Urinary bladder (tissue), 4 donors: Measurements from ENCODE around the gene SOX13. TPM values are rescaled to one million over a fixed set of nuclear protein-coding genes. Genes with fewer than 3 reads are reported as not detected.
"Not testable (repeated sequence)": the region's sequence is repeated elsewhere in the genome, so short reads cannot be mapped to it uniquely, and the experiment has no call there.

Source experiments
- DNase-seq: peaks from one replicate; pipeline ENCODE4 v3.0.0-alpha.2; 2015; ENCODE audit errors: extremely low spot score
- H3K27ac ChIP-seq: one replicate; pipeline ENCODE4 v1.5.1; 2013; ENCODE audit warnings: low read depth, mild to moderate bottlenecking, moderate library complexity
- H3K36me3 ChIP-seq: one replicate; pipeline ENCODE4 v1.6.1; 2013; ENCODE audit warnings: mild to moderate bottlenecking, moderate library complexity; ENCODE audit not compliant: insufficient read depth
- H3K4me1 ChIP-seq: one replicate; pipeline ENCODE4 v1.6.1; 2013; ENCODE audit warnings: mild to moderate bottlenecking, moderate library complexity; ENCODE audit not compliant: insufficient read depth
- H3K4me3 ChIP-seq: one replicate; pipeline ENCODE4 v1.5.1; 2013; ENCODE audit warnings: low read depth, low read length
- WGBS: extraction: QIAGEN DNeasy Blood & Tissue Kit; methylation state at CpG from one replicate; pipeline ENCODE4 v1.1.7; 2013; 5-methylcytosine and 5-hydroxymethylcytosine counted together
- polyA plus RNA-seq: library from polyadenylated mRNA; stranded (reverse); fragments of 200-250 nt; gene quantifications from one replicate; pipeline ENCODE4 v1.2.3, GENCODE V29; 2013
- total RNA-seq: library from RNA; depleted of rRNA; stranded (reverse); fragments of >200 nt; gene quantifications from one replicate; pipeline ENCODE4 v1.2.3, GENCODE V29; 2014
- donor health status: healthy with polysubstance abuse.
- donor health status: healthy.

The SOX13 gene
- total and polyA plus RNA-seq, 2 donors = 12.8 to 41.9 TPM

DNA sequence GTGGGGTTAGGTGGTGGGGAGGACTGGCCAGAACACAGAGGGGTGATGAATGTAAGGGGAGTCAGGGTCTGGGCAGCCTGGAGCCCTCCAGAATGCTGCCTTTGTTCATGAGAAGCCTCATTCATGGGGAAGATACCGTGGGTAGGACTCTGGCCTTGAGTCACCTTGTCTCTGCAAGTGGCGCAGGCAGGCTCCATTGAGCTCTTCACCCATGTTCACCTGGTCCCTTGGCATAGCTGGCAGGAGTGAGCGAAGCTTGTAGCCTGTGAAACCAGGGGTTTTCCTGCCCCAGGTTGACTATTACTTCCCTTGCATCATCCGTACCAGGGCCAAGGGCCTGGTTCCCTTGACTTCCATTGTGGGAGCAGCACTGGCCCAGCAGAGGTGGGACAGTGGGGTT is 25.8 kb downstream of the SOX13 start:
- H3K36me3 ChIP-seq = no peaks in the 10 kb centered on the region
- H3K4me3 ChIP-seq = no peak overlapping the region
- no peak for DNase-seq
- 97% methylated on average over 4 of the region's 4 CpGs for WGBS
- H3K27ac ChIP-seq = no peak overlapping the region
- H3K4me1 ChIP-seq = peaks cover 11% of the 10 kb centered on the region

GRCh38 chr1:204099754-204100153 is 26.8 kb downstream of the SOX13 start:
- not testable (repeated sequence) for H3K36me3 ChIP-seq, DNase-seq, H3K4me3 ChIP-seq, H3K27ac ChIP-seq
- peaks cover 10% of the 10 kb centered on the region for H3K4me1 ChIP-seq
- WGBS = 84% methylated on average over 2 of the region's 2 CpGs

DNA sequence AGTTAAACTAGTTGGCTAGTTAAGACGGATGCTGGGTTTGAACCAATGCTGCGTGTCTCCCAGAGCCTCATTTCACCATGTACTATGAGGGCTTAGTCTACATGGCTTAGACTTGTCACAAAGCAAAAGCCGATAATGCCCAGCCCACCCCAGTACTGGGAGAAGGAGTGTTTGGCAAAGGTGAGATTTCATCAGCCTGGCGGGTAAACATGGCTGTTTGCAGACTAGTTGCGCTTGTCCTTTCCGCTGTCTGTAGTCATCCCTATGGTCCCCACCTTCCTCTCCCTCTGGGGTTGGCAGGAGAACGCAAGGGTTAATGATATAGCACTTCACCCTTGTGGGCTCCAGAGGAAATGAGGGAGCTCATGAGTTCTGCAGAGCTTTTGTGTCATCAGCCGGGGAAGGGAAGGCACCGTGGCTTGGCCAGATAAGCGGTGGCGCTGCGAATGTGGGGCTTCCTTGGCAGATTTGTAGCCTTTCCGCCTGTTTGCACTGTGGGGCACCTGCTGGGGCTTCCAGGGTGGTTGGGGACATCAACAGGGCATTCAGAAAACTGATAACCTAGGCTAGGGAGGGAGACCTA is 29.2 kb downstream of the SOX13 start:
- no peak for DNase-seq
- Histone ChIP-seq H3K4me3 (no peak overlapping the region), H3K27ac (no peak overlapping the region), H3K36me3 (no peaks in the 10 kb centered on the region), H3K4me1 (peaks cover 10% of the 10 kb centered on the region)
- 54% methylated on average over 13 of the region's 13 CpGs for WGBS

- no peak overlapping the region for H3K4me3 ChIP-seq
- 38% methylated on average over 3 of the region's 3 CpGs for WGBS
- H3K27ac ChIP-seq = no peak overlapping the region
- no peaks in the 10 kb centered on the region for H3K36me3 ChIP-seq
- DNase-seq = no peak
- H3K4me1 ChIP-seq = peaks cover 10% of the 10 kb centered on the region
Measured at GRCh38 chr1:204102739-204103430, 30.0 kb downstream of the SOX13 start.

DNA sequence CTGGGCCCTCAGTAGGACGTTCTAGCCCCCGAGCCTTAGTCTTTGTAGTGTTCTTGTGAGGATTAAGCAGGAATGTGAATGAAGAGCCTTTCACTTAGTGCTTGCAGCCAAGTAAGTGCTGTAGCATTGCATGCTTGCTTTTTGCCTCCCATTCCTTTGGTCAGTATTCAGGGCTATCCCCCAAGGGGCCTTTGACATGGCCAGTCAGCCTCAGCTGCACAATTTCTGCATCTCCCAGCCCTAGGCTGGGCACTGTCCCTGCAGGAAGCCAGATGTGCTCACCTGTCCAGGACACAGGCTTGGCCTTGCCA is 30.5 kb downstream of the SOX13 start:
- Histone ChIP-seq H3K27ac (no peak overlapping the region), H3K4me3 (no peak overlapping the region), H3K36me3 (no peaks in the 10 kb centered on the region), H3K4me1 (peaks cover 10% of the 10 kb centered on the region)
- 36% methylated on average over 2 of the region's 2 CpGs for WGBS
- DNase-seq = no peak

DNA sequence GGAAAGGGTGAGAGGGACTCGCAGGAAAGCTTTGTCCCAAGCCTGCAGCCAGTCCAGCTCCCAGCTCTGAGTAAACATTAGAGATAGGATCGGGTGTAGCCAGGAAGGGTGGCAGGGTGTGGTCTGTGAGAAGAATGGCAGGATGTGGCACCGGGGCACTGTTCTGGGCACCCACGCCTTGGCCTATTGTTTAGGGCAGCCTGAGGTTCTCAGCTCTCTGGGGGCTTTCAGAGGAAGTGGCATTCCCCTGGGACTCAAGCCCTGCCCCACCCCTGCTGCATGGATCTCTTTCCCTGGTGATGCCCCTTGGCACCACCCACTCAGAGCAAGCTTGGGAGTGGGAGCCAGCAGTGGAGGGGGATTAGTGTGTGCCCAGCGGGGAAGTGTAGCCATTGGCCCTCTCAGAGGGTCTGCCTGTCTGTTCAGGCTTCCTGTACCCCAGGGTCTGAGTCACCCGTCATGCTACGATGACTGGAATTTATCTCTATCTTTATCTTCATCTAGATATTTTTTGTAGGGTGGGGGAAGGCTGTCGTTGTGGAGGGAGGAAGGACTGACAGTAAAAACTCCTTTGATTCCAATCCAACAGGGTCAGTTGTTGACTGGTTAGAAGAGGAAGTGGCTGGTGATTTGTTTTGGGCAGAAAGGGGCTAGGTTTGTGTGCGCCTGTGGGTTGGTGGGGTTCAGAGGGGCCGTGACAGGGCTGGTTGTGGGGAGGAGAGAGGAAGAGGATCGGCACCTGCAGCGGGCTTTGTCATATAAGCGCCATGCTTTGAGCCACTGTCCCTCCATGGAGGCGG is 31.6 kb downstream of the SOX13 start:
- no peak for DNase-seq
- peaks cover 10% of the 10 kb centered on the region for H3K4me1 ChIP-seq
- H3K27ac ChIP-seq = no peak overlapping the region
- H3K36me3 ChIP-seq = no peaks in the 10 kb centered on the region
- 62% methylated on average over 14 of the region's 14 CpGs for WGBS
- H3K4me3 ChIP-seq = no peak overlapping the region

DNA sequence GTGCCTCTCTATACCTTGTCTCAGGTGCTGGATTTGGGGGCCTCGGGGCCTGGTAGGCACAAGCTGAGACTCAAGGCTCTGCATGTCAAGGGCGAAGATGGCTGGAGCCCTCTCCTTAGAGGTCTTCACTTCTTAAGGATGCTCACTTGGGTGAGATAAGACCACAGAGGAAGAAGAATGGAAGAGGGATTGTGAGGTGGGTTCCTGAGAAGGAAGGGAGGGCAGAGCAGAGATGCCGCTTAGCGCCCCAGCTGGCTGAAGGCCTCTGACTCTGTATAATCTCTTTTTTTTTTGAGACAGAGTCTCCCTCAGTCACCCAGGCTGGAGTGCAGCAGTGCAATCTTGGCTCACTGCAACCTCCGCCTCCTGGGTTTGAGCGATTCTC is 32.2 kb downstream of the SOX13 start:
- DNase-seq = no peak
- WGBS = 77% methylated on average over 6 of the region's 6 CpGs
- Histone ChIP-seq H3K27ac (no peak overlapping the region), H3K4me3 (no peak overlapping the region), H3K4me1 (peaks cover 10% of the 10 kb centered on the region), H3K36me3 (no peaks in the 10 kb centered on the region)

- no peak for DNase-seq
- no peak overlapping the region for H3K27ac ChIP-seq
- WGBS = 95% methylated on average over 1 of the region's 1 CpG
- H3K4me1 ChIP-seq = peaks cover 6% of the 10 kb centered on the region
- no peak overlapping the region for H3K4me3 ChIP-seq
- H3K36me3 ChIP-seq = no peaks in the 10 kb centered on the region
Measured at GRCh38 chr1:204106825-204107224, 33.9 kb downstream of the SOX13 start.

GRCh38 chr1:204107892-204108291 is 35.0 kb downstream of the SOX13 start:
- Histone ChIP-seq H3K27ac (no peak overlapping the region), H3K4me1 (peaks cover 3% of the 10 kb centered on the region), H3K4me3 (no peak overlapping the region), H3K36me3 (no peaks in the 10 kb centered on the region)
- no peak for DNase-seq
- WGBS = 91% methylated on average over 2 of the region's 2 CpGs

DNA sequence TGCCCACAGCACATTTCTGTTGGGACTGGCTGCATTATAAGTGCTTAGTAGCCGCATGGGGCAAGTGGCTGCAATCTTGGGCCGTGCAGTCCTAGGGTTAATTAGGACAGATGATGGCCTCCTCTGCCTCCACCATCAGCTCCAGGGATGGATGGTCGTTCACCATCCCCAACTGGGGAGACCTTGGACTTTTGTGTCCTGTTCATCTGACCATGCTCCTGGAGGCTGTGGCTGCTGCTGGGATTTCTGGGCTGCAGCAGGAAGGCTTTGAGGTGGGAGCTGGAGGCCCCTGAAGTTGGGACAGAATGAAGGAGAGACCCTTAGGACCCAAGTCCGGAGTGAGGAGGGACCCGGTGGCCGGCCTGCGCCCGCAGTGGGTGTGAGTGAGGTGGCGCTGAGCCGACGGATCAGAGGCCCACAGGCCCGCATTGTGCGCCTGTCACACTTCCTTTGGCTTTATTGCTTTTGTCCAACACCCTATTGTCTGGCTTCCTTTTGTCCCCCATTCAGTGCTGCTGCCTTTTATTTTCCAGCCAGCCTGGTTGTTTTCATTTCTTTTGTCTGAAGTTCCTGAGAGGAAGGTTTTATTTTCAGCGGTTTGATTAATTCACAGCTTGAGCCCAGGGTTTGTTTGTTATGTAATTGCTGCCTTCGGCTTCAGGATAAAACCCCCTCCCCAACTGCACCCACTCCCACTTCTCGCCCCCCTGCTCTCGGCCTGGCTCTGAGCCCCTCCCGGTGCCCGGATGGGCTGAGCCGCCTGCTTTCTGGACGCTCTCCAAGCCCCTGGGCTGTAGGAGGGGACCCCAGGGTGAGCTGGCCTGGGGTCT is 35.6 kb downstream of the SOX13 start:
- WGBS = 57% methylated on average over 21 of the region's 21 CpGs

GRCh38 chr1:204110894-204111633 is 38.1 kb downstream of the SOX13 start:
- WGBS = 78% methylated on average over 5 of the region's 5 CpGs

More for the DNA sequence above, 35.6 kb downstream of the SOX13 start:
- Histone ChIP-seq H3K27ac (no peak overlapping the region), H3K4me3 (no peak overlapping the region), H3K4me1 (peaks cover 3% of the 10 kb centered on the region), H3K36me3 (no peaks in the 10 kb centered on the region)
- no peak for DNase-seq

GRCh38 chr1:204112876-204113730 is 40.2 kb downstream of the SOX13 start:
- Histone ChIP-seq H3K4me1 (no peaks in the 10 kb centered on the region), H3K36me3 (no peaks in the 10 kb centered on the region), H3K4me3 (no peak overlapping the region), H3K27ac (no peak overlapping the region)
- WGBS = 85% methylated on average over 11 of the region's 11 CpGs
- DNase-seq = no peak

More at GRCh38 chr1:204110894-204111633, 38.1 kb downstream of the SOX13 start:
- H3K36me3 ChIP-seq = no peaks in the 10 kb centered on the region
- no peak for DNase-seq
- H3K27ac ChIP-seq = no peak overlapping the region
- H3K4me1 ChIP-seq = no peaks in the 10 kb centered on the region
- no peak overlapping the region for H3K4me3 ChIP-seq
